Endothelial cell of umbilical vein (primary cell): ENCODE measurements around the gene CHN1. TPM values are rescaled to one million over a fixed set of nuclear protein-coding genes. Genes with fewer than 3 reads are reported as not detected.

Experiments
- BruUV-seq: library from RNA; stranded (reverse); fragments of 400-500 nt; replicated peaks from 2 replicates; lab custom pipeline; 2021; lab: Mats Ljungman, UMichigan
- CTCF ChIA-PET: fragments of 300-600, 350-600 bp; sonication (Branson Sonifier 250); formaldehyde crosslinking; loops from one replicate; lab custom pipeline; 2021; ENCODE audit warnings: antibody characterized with exemption, inconsistent platforms; lab: Charles Lee
- POLR2A ChIA-PET: fragments of 300-600, 350-600 bp; sonication (Branson Sonifier 250); formaldehyde crosslinking; loops from one replicate; lab custom pipeline; 2021; ENCODE audit warnings: antibody characterized with exemption, inconsistent platforms; lab: Charles Lee
- DNase-seq: peaks from one replicate; pipeline ENCODE4 v3.0.0-alpha.2; 2011; ENCODE audit warnings: low read depth, low spot score
- FAIRE-seq: peaks from 2 replicates; lab custom pipeline; 2011; peaks lifted over from hg19 to GRCh38; lab: Jason Lieb, UNC
- H2AFZ ChIP-seq: 2 replicates; pipeline ENCODE4 v1.6.0; 2012; ENCODE audit warnings: low read depth, low read length, control low read depth, inconsistent platforms
- H3K27ac ChIP-seq: 2 replicates; pipeline ENCODE4 v1.5.1; 2011; ENCODE audit warnings: low read depth, mild to moderate bottlenecking, control low read depth, low read length, moderate library complexity; ENCODE audit not compliant: insufficient read depth
- H3K27me3 ChIP-seq, 2 experiments: 2 replicates each; pipeline versions ENCODE4 v1.6.0 to v1.6.1; 2011; ENCODE audit warnings: low read length in 2 of 2, mixed read lengths in 1 of 2; ENCODE audit not compliant: control insufficient read depth in 2 of 2, insufficient read depth in 2 of 2
- H3K36me3 ChIP-seq, 2 experiments: 2 replicates in 1 of 2; 3 replicates in 1 of 2; pipeline ENCODE4 v1.5.1; 2011; ENCODE audit warnings: low read length in 2 of 2, mild to moderate bottlenecking in 1 of 2, moderate library complexity in 1 of 2; ENCODE audit not compliant: control insufficient read depth in 2 of 2, insufficient read depth in 2 of 2; ENCODE audit errors: extremely low read depth in 1 of 2
- H3K4me1 ChIP-seq: 3 replicates; pipeline ENCODE4 v1.5.1; 2011; ENCODE audit warnings: mild to moderate bottlenecking, low read length; ENCODE audit not compliant: control insufficient read depth, insufficient read depth; ENCODE audit errors: extremely low read depth
- H3K4me2 ChIP-seq: 2 replicates; pipeline ENCODE4 v1.6.1; 2011; ENCODE audit warnings: low read length, control low read depth, mixed read lengths; ENCODE audit not compliant: insufficient read depth
- H3K4me3 ChIP-seq, 3 experiments: fragments of 200-600 bp in 1 of 3; sonication (generic), shearing (Covaris generic) in 1 of 3; replicated peaks in 1 of 3; 2 replicates each; pipeline ENCODE4 v1.5.1; 2011 to 2016; ENCODE audit warnings: control low read depth in 3 of 3, low read length in 3 of 3, mild to moderate bottlenecking in 2 of 3, inconsistent platforms in 1 of 3, low read depth in 1 of 3, moderate library complexity in 1 of 3; ENCODE audit not compliant: insufficient read depth in 1 of 3
- H3K79me2 ChIP-seq: 2 replicates; pipeline ENCODE4 v1.6.0; 2012; ENCODE audit warnings: low read length, inconsistent platforms; ENCODE audit not compliant: control insufficient read depth, insufficient read depth
- H3K9ac ChIP-seq: replicated peaks from 2 replicates; pipeline ENCODE3; 2011; ENCODE audit warnings: low read length, control low read depth; ENCODE audit not compliant: insufficient read depth; ENCODE audit errors: extremely low read depth
- H3K9me1 ChIP-seq: replicated peaks from 3 replicates; pipeline ENCODE4 v1.6.0; 2011; ENCODE audit warnings: mild to moderate bottlenecking, low read length; ENCODE audit not compliant: control insufficient read depth, insufficient read depth; ENCODE audit errors: extremely low read depth
- H3K9me3 ChIP-seq: replicated peaks from 2 replicates; pipeline ENCODE4 v1.5.1; 2012; ENCODE audit warnings: low read length, inconsistent platforms; ENCODE audit not compliant: control insufficient read depth, insufficient read depth
- H4K20me1 ChIP-seq: replicated peaks from 2 replicates; pipeline ENCODE3; 2011; ENCODE audit warnings: mild to moderate bottlenecking, low read length; ENCODE audit not compliant: control insufficient read depth, insufficient read depth; ENCODE audit errors: extremely low read depth
- EZH2 ChIP-seq: IDR thresholded peaks from 2 replicates; pipeline ENCODE4 v1.6.1; 2012; ENCODE audit warnings: borderline replicate concordance, low read depth, mild to moderate bottlenecking, moderate library complexity, low read length, inconsistent platforms; ENCODE audit not compliant: severe bottlenecking
- FOS ChIP-seq: IDR thresholded peaks from 2 replicates; pipeline ENCODE4 v1.6.1; 2011; ENCODE audit warnings: mild to moderate bottlenecking, low read length, moderate library complexity, borderline replicate concordance; ENCODE audit not compliant: insufficient read depth
- GATA2 ChIP-seq: IDR thresholded peaks from 2 replicates; pipeline ENCODE4 v1.7.0; 2011; ENCODE audit warnings: low read depth, mild to moderate bottlenecking, moderate library complexity, mixed read lengths, low read length; ENCODE audit not compliant: insufficient read length, insufficient read depth
- JUN ChIP-seq: IDR thresholded peaks from 2 replicates; pipeline ENCODE4 v1.6.1; 2011; ENCODE audit warnings: borderline replicate concordance, low read depth; ENCODE audit not compliant: insufficient read length, insufficient read depth
- MYC ChIP-seq: IDR thresholded peaks from one replicate; pipeline ENCODE4 v1.6.1; 2011; ENCODE audit warnings: mild to moderate bottlenecking, low read depth, low read length
- POLR2A ChIP-seq: IDR thresholded peaks from 2 replicates; pipeline ENCODE4 v1.6.1; 2012; ENCODE audit warnings: low read depth, mild to moderate bottlenecking, control low read depth, low read length
- POLR2AphosphoS5 ChIP-seq: IDR thresholded peaks from 2 replicates; pipeline ENCODE4 v1.6.1; 2012; ENCODE audit warnings: low read depth, mild to moderate bottlenecking, control low read depth, low read length, moderate library complexity; ENCODE audit not compliant: insufficient read depth
- dilution Hi-C: fragments of 300-500 bp; cut with MboI; formaldehyde crosslinking; loops from one replicate; pipeline ENCODE4 v1.15.0; 2019; ENCODE audit warnings: low sequenced_read_pairs; ENCODE audit not compliant: extremely low pct_ligation_motif_present
- intact Hi-C: fragments of 100-400 bp; cut with micrococcal nuclease; formaldehyde crosslinking; loops from one replicate; pipeline ENCODE4 v1.10.0; 2022
- polyA plus RNA-seq, 4 experiments: library from polyadenylated mRNA; depleted of rRNA in 3 of 4; stranded (reverse) in 3 of 4; unstranded in 1 of 4; fragments of >200 nt; gene quantifications; 2 replicates each; pipeline versions ENCODE4 v1.2.1 to v1.2.3, GENCODE V29; 2011 to 2012; ENCODE audit warnings: missing spikeins in 1 of 4
- total RNA-seq: library from RNA; stranded (reverse); gene quantifications from 2 replicates; pipeline ENCODE4 v1.2.3, GENCODE V29; 2021
- TF ChIP-seq, protein P1 (sequence below): IDR thresholded peaks from 2 replicates; pipeline ENCODE4 v1.6.1; 2011; ENCODE audit not compliant: insufficient read depth, insufficient read length
- TF ChIP-seq, protein P2 (sequence below), 2 donors: IDR thresholded peaks; 1 replicate in 1 of 2; 2 replicates in 1 of 2; pipeline ENCODE4 v1.5.1; 2011; ENCODE audit warnings: low read length in 2 of 2, mild to moderate bottlenecking in 2 of 2, moderate library complexity in 2 of 2, control low read depth in 1 of 2, inconsistent platforms in 1 of 2, low read depth in 1 of 2; ENCODE audit not compliant: insufficient read depth in 1 of 2; ENCODE audit errors: extremely low read depth in 1 of 2

CHN1 gene
- total and polyA plus RNA-seq, 2 donors (not counting 3 experiments of a cell fraction or from before 2014, with no cell fraction given) = 23.3 to 24.9 TPM

DNA sequence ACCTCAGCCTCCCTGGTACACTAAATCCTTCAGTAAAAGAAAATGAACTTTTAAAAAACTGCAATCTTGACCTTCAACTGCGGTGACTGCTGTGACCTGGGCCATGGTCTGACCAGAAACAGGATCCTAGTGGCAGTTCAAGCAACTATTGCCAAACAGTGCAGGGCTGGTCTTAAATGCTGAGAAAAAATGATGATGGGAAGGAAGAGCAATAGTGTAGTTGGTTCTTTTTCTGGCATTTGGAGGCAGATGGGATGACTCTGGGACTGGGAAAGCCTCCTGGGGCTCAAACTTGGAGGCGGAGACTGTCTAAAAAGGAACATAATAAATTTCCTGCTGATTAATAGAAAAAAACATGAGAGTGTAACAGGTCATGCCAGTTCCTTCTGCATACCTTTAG is 45.4 kb downstream of the CHN1 start:
- H3K79me2 ChIP-seq = peaks cover 2% of the 10 kb centered on the region
- ChIA-PET CTCF (interaction anchor here (0.9 to 1.2 kb wide), 3 partner anchors 10 to 189 kb away, joined by 3 to 11 read pairs (median 3); no protein-coding TSS in a partner anchor), POLR2A (no interaction called here)
- dilution Hi-C loops (no loop called here), intact Hi-C loops (no loop called here)
- no peak overlapping the region for H3K9ac ChIP-seq
- H3K4me2 ChIP-seq = no peak overlapping the region
- no TSS peak for BruUV-seq
- no peak for DNase-seq
- H3K36me3 ChIP-seq = no peaks in the 10 kb centered on the region
- H3K27me3 ChIP-seq = no peaks in the 10 kb centered on the region
- FAIRE-seq = no peak
- H3K9me1 ChIP-seq = no peaks in the 10 kb centered on the region
- H2AFZ ChIP-seq = no peak overlapping the region
- H3K9me3 ChIP-seq = no peaks in the 10 kb centered on the region
- TF ChIP-seq EZH2 = no peak
- TF ChIP-seq, protein P1, sequence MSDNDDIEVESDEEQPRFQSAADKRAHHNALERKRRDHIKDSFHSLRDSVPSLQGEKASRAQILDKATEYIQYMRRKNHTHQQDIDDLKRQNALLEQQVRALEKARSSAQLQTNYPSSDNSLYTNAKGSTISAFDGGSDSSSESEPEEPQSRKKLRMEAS = no peak
- no peak for TF ChIP-seq POLR2A
- no peak for TF ChIP-seq JUN
- TF ChIP-seq, protein P2, sequence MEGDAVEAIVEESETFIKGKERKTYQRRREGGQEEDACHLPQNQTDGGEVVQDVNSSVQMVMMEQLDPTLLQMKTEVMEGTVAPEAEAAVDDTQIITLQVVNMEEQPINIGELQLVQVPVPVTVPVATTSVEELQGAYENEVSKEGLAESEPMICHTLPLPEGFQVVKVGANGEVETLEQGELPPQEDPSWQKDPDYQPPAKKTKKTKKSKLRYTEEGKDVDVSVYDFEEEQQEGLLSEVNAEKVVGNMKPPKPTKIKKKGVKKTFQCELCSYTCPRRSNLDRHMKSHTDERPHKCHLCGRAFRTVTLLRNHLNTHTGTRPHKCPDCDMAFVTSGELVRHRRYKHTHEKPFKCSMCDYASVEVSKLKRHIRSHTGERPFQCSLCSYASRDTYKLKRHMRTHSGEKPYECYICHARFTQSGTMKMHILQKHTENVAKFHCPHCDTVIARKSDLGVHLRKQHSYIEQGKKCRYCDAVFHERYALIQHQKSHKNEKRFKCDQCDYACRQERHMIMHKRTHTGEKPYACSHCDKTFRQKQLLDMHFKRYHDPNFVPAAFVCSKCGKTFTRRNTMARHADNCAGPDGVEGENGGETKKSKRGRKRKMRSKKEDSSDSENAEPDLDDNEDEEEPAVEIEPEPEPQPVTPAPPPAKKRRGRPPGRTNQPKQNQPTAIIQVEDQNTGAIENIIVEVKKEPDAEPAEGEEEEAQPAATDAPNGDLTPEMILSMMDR (IDR thresholded peaks at IDR 0.05; ENCODE audit: extremely low read depth in 1 of 2, insufficient read depth in 1 of 2, low read depth in 1 of 2, low read length in 2 of 2) = no peak
- TF ChIP-seq POLR2AphosphoS5 = no peak
- TF ChIP-seq FOS = no peak
- no peak for TF ChIP-seq GATA2
- no peak for TF ChIP-seq MYC
- H3K4me1 ChIP-seq = peaks cover 2% of the 10 kb centered on the region
- H3K4me3 ChIP-seq = no peak overlapping the region
- H4K20me1 ChIP-seq = no peaks in the 10 kb centered on the region
- H3K27ac ChIP-seq = no peak overlapping the region
